GOT3 (cell line): ENCODE measurements around the gene TTC34.

Source experiments
- DNase-seq: peaks from one replicate; lab custom pipeline; 2025; ENCODE audit warnings: mixed read lengths; lab: John Stamatoyannopoulos, UW

The TTC34 gene

GRCh38 chr1:2640626-2641025 is 160.9 kb downstream of the TTC34 start:
- DNase-seq, result no peak

GRCh38 chr1:2639607-2640521 is 161.6 kb downstream of the TTC34 start:
- DNase-seq, result no peak

GRCh38 chr1:2639203-2639602 is 162.3 kb downstream of the TTC34 start:
- no peak for DNase-seq

- no peak for DNase-seq
Measured at GRCh38 chr1:2638466-2639115, 162.9 kb downstream of the TTC34 start.

DNA sequence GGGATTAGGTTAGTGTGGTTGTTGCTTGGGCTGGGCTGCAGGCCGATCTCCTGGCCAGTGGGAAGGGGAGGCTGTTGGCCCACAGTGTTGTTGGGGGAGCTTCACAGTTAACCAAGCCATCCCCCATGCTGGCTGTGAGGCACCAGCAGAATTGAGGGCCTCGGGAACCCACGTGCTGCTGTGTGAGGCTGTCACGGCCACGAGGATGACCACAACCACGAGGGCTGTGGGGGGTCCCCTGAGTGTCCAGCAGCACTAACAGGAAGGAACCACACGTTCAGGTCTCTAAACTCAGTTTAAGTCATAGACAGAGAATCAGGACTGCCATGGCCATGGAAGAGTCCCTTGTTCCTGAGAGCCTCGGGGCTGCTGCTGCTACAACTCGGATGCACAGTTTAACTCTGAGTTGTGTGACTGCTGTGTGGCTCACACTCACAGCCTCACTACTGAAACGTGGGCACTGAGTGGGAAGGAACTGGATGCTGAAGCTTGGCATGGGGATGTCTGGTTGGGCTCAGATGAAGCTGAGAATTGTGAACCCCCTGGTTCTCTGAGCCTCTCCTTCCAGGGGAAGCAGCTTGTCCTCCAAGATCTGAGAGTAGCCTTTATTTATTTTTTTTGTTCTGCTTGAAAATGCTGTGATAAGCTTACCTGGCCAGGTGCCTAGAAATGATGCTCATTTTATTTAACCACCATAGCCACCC is 163.9 kb downstream of the TTC34 start:
- DNase-seq, result no peak

- DNase-seq, result no peak
Measured at GRCh38 chr1:2636733-2637132, 164.8 kb downstream of the TTC34 start.

GRCh38 chr1:2635361-2636010 is 166.0 kb downstream of the TTC34 start:
- DNase-seq, result no peak

- DNase-seq, result no peak
Measured at GRCh38 chr1:2633936-2634491, 167.5 kb downstream of the TTC34 start.

- no peak for DNase-seq
Measured at GRCh38 chr1:2633366-2633935, 168.0 kb downstream of the TTC34 start.

DNA sequence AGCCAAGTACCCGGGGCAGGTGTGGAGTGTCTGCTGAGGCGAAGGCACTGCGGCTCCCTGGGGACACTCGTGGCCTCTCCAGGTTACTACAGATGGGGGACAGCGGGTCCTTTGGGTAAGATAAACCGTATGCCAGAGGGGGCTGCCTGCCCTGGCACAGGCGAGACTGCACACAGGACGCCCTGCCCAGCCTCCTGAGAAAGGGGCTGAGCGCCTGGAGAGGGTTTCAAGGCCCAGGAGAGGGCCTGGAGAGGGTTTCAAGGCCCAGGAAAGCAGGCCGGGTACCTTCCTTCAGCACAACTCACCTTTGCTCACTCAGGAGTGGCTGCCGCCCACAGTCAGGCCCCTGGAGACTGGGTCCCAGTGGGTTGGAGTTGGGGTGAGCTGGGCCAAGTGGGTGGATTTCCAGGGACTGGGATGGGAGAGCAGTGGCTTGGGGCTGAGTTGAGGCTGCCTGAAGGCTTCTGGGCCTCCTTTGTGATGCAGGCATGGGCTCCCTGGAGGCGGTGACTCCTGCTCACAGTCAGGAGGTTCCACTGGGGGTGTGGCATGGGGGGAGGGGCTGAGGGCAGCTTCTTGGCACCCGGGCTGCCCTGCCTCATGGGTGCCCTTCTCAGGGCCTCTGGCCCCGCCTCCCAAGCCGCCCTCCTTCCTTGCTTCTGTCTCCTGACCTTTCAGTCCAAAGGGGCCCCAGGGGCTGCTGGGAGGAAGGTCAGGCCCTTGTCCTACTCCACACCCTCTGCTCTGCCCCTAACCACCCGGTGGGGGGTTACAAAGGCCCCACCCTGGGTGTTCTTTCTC is 168.7 kb downstream of the TTC34 start, which contains the start of gene MMEL1:
MMEL1 (minus strand) TSS at position 456 of the 801 bp plus-strand sequence. CDS start 3,532 bp downstream, outside the sequence.
- no peak for DNase-seq

GRCh38 chr1:2632051-2632430 is 169.5 kb downstream of the TTC34 start:
- no peak for DNase-seq

DNA sequence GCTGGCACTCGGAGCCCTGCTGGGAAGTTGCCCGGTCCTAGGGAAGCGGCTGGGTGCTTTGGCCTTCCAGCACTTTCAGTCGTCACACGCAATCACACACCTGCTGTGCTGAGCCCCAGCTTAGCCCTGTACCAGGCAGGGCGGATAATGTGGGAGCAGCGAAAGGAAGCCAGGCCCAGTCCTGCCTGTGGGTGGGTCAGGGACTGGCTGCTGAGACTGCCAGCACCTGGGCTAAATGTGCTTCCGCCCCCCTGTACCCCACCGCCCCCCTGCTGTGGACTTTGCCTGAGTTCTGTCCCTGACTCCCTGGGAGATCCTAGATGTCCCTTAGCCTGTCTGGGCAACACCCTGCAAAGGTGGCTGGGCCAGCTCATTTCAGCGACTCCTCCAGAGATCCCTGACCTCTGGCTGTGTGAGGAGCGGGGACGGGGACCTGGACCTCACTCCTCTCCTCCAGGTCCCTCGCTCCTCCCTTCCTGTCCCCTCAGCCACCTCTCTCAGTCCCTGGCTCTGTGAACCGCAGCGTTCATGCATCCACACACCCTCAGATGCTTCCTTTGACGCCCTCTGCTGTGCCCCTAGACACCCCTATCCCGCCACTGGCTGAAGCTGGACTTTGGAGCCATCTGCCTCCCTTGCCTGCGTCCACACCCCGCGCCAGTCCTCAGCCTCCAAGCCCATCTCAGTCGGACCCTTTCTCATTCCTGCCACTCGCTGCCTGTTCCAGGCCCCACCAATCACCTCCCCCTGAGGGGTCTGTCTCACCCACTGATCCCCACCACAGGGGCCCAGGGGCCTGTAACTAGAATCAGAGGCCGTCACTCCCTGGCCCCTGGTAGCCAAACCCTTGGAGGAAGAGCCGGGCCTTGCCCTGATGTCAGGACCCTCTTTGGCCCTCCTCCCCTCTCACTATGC is 170.1 kb downstream of the TTC34 start:
- DNase-seq, result no peak

- no peak for DNase-seq
Measured at GRCh38 chr1:2630498-2631135, 170.9 kb downstream of the TTC34 start.

GRCh38 chr1:2629627-2630497 is 171.6 kb downstream of the TTC34 start:
- DNase-seq, result no peak

GRCh38 chr1:2628933-2629626 is 172.4 kb downstream of the TTC34 start:
- DNase-seq, result no peak

GRCh38 chr1:2628191-2628932 is 173.1 kb downstream of the TTC34 start:
- no peak for DNase-seq

DNA sequence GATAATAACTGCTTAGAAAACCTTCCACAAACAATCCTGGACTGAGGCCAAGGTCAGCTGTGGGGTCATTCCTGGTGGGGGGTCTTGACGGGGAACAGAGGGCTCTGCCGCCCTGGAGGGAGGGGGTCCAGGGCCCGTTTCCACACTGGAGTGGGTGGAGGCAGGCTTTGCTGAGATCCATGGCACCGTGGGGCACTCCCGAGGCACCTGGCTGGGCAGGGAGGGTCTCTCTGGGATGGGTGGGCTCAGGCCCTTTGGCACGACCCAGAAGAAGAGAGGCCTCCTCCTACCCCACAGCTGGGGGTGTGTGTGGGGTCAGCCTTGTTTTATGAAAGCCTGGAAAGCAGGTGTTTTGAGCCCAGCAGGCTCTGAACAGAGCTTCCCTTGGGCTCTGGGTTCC is 173.7 kb downstream of the TTC34 start:
- DNase-seq, result no peak
